Measurements from ENCODE around the gene MAP3K6.

Gene MAP3K6

DNA sequence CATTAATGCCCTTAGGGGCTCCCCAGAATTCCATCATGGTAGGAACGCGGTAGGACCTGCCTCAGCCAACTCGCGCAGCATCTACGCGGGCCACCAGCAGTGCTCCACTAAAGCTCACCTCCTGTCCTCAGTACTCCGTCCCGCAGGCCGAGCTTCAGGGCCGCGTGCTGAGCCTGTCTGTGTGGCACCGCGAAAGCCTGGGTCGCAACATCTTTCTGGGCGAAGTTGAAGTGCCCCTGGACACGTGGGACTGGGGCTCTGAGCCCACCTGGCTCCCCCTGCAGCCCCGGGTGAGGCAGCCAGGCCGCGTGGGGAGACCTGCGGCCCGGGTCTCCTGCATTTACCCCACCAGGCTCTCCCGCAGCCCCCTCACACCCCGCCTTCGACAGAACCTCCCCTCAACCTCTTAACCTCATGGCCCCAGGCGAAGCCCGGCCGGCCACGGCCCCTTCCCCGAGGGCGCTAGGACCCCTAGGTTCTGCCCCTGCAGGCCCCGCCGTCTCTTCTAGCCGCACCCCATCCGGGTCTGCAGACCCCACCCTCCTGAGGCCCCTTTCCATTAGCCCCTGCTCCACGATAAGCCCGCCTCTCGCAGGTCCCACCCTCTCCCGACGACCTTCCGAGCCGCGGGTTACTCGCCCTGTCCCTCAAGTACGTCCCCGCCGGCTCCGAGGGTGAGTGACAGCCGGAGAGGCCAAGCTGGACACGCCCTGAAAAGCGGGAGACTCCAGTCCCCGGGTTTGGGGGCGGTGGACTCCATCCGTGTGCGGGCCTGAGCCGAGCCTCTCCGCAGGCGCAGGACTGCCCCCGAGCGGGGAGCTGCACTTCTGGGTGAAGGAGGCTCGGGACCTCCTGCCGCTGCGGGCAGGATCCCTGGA lies 15.9 kb downstream of the MAP3K6 start:
- H3K4me3 ChIP-seq (ENCODE audit: low read depth, low read length) = no peak overlapping the region
- TF ChIP-seq, protein P1, sequence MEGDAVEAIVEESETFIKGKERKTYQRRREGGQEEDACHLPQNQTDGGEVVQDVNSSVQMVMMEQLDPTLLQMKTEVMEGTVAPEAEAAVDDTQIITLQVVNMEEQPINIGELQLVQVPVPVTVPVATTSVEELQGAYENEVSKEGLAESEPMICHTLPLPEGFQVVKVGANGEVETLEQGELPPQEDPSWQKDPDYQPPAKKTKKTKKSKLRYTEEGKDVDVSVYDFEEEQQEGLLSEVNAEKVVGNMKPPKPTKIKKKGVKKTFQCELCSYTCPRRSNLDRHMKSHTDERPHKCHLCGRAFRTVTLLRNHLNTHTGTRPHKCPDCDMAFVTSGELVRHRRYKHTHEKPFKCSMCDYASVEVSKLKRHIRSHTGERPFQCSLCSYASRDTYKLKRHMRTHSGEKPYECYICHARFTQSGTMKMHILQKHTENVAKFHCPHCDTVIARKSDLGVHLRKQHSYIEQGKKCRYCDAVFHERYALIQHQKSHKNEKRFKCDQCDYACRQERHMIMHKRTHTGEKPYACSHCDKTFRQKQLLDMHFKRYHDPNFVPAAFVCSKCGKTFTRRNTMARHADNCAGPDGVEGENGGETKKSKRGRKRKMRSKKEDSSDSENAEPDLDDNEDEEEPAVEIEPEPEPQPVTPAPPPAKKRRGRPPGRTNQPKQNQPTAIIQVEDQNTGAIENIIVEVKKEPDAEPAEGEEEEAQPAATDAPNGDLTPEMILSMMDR (IDR thresholded peaks at IDR 0.05; ENCODE audit: borderline replicate concordance, insufficient read depth, low read depth, low read length) = no peak

DNA sequence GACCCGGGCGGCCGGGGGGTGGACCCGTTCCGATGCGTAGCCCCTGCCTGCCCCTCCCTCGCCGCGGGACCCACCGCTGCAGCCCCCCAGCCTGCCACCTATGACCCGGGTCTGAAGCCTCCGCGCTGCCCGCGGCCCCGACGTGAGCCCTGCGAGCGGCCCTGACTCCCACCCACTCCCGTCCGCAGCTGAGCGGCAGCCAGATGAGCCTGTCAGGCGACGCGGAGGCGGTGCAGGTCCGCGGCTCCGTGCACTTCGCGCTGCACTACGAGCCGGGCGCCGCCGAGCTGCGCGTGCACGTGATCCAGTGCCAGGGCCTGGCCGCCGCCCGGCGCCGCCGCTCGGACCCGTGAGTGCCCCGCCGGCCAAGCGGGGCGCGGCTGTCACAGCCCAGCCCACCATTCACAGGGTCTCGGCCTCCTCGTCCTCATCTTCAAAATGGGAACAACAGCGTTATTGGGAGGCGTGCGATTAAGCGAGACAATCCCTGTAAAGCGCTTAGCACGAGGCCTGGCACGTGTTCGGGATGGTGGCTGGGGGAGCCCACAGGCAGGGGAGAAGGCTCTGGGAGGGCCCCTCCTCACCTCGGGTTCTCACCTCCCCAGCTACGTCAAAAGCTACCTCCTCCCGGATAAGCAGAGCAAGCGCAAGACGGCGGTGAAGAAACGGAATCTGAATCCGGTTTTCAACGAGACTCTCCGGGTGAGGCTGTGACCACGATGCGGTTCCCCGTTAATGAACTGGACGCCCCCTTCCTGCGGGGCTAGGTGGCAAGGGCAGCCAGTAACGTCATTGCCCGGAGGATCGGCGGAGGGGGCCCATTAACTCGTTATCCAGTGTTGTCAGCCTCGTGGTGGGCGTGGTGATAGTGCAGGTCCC lies 16.7 kb downstream of the MAP3K6 start:
- TF ChIP-seq, protein P1 (IDR thresholded peaks at IDR 0.05; ENCODE audit: borderline replicate concordance, insufficient read depth, low read depth, low read length) = no peak
- no peak overlapping the region for H3K4me3 ChIP-seq (ENCODE audit: low read depth, low read length)

DNA sequence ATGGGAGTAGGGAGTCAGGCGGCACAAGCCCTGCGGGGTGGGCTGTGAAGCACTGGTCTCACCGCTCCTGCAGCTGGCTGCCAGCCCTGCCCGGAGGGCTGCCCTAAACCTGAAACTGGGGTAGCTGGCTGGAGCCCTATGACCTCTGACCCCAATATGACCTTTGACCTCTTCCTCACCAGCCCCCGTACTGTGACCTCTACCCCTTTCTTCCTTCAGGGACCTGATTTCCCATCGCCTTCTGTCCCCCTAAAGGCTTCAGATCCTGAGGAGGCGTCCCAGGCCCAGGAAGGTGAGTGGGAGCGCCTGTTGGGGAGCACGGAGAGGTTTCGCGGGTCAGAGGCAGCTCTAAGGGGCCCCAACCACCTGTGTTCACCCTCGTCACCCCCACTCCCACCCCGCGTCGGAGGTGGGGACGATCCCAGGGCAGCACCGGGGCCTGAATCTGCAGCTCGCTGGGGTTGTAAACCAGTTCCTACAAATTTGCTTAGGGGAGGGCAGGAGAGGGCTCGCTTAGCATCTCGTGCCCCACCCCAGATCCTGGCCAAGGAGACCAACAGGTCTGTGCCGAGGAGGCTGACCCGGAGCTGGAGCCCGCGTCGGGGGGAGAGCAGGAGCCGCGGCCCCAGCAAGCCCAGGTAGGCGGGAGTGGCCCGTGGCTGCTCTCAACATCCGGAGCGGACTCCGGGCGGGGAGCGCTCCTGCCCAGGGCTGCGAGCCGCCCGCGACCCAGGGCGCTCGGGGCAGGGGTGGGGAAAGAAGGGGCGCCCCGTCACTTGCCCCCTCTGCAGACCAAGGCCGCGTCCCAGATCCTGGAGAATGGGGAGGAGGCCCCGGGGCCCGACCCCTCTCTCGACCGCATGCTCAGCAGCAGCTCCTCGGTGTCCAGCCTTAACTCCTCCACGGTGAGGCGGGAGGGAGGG lies 17.6 kb downstream of the MAP3K6 start:
- TF ChIP-seq, protein P1 (IDR thresholded peaks at IDR 0.05; ENCODE audit: borderline replicate concordance, insufficient read depth, low read depth, low read length) = no peak
- H3K4me3 ChIP-seq (ENCODE audit: low read depth, low read length) = peak overlapping the region; percentile 3

DNA sequence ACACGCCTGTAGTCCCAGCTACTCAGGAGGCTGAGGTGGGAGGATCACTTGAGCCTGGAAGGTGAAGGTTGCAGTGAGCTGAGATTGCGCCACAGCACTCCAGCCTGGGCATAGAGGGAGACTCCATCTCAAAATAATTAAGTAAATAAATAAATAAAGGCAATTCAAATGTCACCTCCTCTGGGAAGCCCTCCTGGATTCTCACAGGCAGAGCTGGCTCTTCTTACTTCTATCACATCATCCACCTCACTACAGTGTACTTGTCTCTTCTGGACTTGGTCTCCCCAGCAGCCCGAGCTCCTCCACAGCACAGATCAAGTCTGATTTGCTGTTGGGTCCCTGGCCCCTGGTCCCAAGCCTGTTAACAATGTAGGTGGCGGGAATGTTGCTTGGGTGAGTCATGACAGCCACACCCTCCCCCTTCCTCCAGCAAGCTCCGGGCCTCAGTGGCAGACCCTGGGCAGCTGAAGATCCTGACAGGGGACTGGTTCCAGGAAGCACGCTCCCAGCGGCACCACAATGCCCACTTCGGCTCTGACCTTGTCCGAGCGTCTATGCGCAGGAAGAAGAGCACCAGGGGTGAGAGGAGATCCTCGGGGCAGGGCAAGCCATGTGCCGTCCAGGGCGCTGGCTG lies 19.7 kb downstream of the MAP3K6 start:
- TF ChIP-seq, protein P1 (IDR thresholded peaks at IDR 0.05; ENCODE audit: borderline replicate concordance, insufficient read depth, low read depth, low read length) = no peak
- H3K4me3 ChIP-seq (ENCODE audit: low read depth, low read length) = no peak overlapping the region

DNA sequence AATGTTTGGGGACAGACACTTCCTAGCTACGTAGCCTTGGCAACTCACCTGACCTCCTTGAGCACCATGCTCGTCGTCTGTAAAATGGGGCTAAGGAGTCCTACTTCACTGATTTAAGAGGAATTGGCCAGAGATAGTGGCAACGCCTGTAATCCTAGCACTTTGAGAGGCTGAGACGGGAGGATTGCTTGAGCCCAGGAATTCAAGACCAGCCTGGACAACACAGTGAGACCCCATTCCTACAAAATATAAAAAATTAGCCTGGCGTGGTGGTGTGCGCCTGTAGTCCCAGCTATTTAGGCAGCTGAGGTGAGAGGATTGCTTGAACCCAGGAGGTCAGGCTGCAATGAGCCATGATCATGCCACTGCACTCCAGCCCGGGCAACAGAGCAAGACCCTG lies 20.4 kb downstream of the MAP3K6 start:
- TF ChIP-seq, protein P1 (IDR thresholded peaks at IDR 0.05; ENCODE audit: borderline replicate concordance, insufficient read depth, low read depth, low read length) = no peak

DNA sequence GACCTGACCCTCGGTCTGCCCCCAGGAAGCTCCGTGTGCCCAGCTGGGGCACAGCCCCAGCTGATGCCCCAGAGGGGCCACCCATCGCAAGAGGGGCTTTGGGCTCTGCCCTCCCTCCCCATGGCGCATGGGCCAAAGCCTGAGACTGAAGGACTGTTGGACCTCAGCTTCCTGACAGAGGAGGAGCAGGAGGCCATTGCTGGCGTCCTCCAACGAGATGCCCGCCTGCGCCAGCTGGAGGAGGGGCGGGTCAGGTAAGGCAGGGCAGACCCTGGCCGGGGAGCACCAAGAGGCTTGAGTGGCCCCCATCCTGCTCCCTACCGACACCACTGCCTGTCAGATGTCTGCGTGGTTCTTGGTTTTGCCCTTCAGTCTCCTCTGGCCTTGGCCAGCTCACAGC lies 21.5 kb downstream of the MAP3K6 start:
- TF ChIP-seq, protein P1 (IDR thresholded peaks at IDR 0.05; ENCODE audit: borderline replicate concordance, insufficient read depth, low read depth, low read length) = no peak
- no peak overlapping the region for H3K4me3 ChIP-seq (ENCODE audit: low read depth, low read length)

More for the DNA sequence above, 20.4 kb downstream of the MAP3K6 start:
- no peak overlapping the region for H3K4me3 ChIP-seq (ENCODE audit: low read depth, low read length)
